Activated naive CD4-positive, alpha-beta T cell treated with anti-CD3 and anti-CD28 coated beads, Interleukin-2, amount 10 ng/mL, durations not matched to agents 7 days and 5 days (primary cell): Measurements from ENCODE around the gene MYO18A.
"Not testable (repeated sequence)": the region's sequence is repeated elsewhere in the genome, so short reads cannot be mapped to it uniquely, and the experiment has no call there.

Source experiments
- CTCF ChIA-PET: fragments of 350-600 bp; sonication (Branson Sonifier 250); formaldehyde crosslinking; loops from one replicate; lab custom pipeline; 2021; ENCODE audit warnings: antibody characterized with exemption; lab: Charles Lee
- DNase-seq: peaks from one replicate; pipeline ENCODE4 v3.0.0-alpha.2; 2020
- H3K27ac Mint-ChIP-seq: one replicate; pipeline ENCODE4 v1.8.0; 2021; ENCODE audit warnings: mild to moderate bottlenecking, moderate library complexity, mixed read lengths
- H3K27me3 Mint-ChIP-seq: one replicate; pipeline ENCODE4 v1.8.0; 2021; ENCODE audit warnings: mild to moderate bottlenecking, mixed read lengths
- H3K36me3 Mint-ChIP-seq: one replicate; pipeline ENCODE4 v1.8.0; 2021; ENCODE audit warnings: mixed read lengths
- H3K4me1 Mint-ChIP-seq: one replicate; pipeline ENCODE4 v1.8.0; 2021; ENCODE audit warnings: mixed read lengths
- H3K4me3 Mint-ChIP-seq: one replicate; pipeline ENCODE4 v1.8.0; 2021; ENCODE audit warnings: mild to moderate bottlenecking, moderate library complexity, mixed read lengths
- H3K9me3 Mint-ChIP-seq: one replicate; pipeline ENCODE4 v1.8.0; 2021; ENCODE audit warnings: mixed read lengths

MYO18A gene

GRCh38 chr17:29207975-29208374 is 27.8 kb upstream of the MYO18A start:
- no peaks in the 10 kb centered on the region for H3K36me3 Mint-ChIP-seq
- H3K9me3 Mint-ChIP-seq = no peaks in the 10 kb centered on the region
- peaks cover under 1% of the 10 kb centered on the region for H3K4me1 Mint-ChIP-seq
- no peak overlapping the region for H3K27ac Mint-ChIP-seq
- no peak for DNase-seq
- H3K27me3 Mint-ChIP-seq = peaks cover 19% of the 10 kb centered on the region
- no peak overlapping the region for H3K4me3 Mint-ChIP-seq
- CTCF ChIA-PET = interaction anchor here (1.5 to 4.7 kb wide), 3 partner anchors 12 to 59 kb away, joined by 4 to 26 read pairs (median 5); no protein-coding TSS in a partner anchor

DNA sequence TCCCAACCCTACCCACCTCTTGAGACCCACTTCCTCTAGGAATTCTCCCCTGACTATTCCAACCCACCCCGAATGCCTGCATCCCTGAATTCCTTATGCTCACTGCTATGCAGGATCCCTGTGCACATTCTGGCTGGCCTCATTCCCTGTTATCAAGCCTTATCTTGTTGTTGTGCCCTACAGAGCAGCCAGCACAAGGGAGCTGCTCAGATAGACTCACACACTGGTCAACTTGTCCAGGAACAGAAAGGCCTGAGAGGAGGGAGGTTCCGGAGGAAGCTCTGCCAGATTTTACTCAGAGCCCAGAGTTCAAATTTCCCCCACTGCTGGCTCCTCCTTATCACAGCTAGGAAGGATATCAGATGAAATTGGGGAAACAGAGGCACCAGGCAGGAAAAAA is 24.8 kb upstream of the MYO18A start:
- Mint-ChIP-seq H3K4me1 (no peaks in the 10 kb centered on the region), H3K36me3 (no peaks in the 10 kb centered on the region), H3K27ac (no peak overlapping the region), H3K27me3 (peaks cover 25% of the 10 kb centered on the region), H3K4me3 (no peak overlapping the region), H3K9me3 (no peaks in the 10 kb centered on the region)
- CTCF ChIA-PET = interaction anchor here (0.5 to 0.9 kb wide), 2 partner anchors 46 to 81 kb away, joined by 3 to 4 read pairs; no protein-coding TSS in a partner anchor
- no peak for DNase-seq

DNA sequence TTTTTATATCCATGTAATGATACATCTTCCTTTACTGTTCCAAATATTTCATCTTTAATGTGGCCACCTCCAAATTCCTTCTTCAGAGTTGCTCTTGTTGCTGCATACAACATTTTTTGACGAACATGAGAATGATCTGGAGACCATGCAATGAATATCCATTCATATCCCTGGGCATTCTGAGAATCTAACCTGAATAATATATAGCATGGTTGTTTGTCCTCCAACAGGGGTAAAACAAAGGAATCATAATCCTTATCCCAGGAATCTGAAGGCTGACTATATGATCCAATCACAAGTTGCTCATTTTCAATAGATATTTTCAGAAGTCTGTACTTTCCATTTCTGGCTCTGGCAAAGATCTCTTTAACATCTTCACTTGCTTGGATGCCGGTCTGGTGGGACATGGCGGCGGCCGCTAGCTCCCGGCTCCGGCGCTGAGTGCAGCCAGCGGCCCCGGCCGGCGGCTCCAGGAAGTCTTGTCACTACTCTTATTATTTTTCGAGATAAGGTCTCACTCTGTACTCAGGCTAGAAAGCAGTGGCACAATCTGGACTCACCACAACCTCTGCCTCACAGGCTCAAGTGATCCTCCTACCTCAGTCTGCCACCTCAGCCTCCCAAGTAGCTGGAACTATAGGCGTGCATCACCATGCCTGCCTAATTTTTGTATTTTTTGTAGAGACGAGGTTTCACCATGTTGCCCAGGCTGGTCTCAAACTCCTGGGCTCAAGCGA is 24.0 kb upstream of the MYO18A start:
- H3K27me3 Mint-ChIP-seq = peaks cover 25% of the 10 kb centered on the region

DNA sequence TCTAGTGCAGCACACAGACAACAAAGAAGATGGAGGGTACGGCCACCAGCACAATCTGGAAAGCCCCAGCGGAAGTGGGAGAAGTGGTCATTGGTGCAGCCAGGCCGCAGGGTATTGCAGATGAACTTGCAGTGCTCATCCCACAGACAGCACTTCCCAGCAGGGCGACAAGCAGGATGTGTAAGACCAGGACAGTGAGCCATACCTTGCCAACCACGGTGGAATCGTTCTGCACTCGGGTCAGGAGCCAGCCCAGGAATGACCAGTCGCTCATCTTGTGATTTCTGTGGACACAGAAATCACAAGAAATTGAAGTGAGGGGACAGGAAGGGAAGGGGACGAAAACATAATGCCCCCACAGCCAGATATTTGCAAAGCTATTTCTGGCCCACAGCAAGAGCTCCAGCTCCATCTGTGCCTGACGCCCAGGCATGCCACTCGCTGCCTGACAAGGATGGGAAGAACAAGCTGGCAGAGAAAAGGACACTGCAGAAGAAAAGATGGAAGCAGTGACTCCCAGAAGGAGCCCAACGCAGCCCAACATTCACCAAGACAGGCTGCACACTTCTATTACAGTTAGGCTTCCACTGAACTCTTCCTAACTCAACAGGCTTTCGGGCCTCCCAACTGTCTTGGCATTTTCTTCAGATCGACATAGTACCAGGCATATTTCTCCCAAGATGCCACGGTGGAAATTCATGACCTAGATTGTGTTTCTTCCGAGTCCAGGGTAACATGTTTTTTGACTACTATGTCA is 17.5 kb upstream of the MYO18A start:
- no peaks in the 10 kb centered on the region for H3K36me3 Mint-ChIP-seq
- H3K4me1 Mint-ChIP-seq = peaks cover 4% of the 10 kb centered on the region
- H3K27me3 Mint-ChIP-seq = peaks cover 22% of the 10 kb centered on the region
- H3K9me3 Mint-ChIP-seq = no peaks in the 10 kb centered on the region
- no peak overlapping the region for H3K4me3 Mint-ChIP-seq
- no peak for DNase-seq
- no peak overlapping the region for H3K27ac Mint-ChIP-seq
- CTCF ChIA-PET = interaction anchor here (1.0 to 2.5 kb wide), 3 partner anchors 17 to 45 kb away, joined by 3 to 9 read pairs (median 3); partner anchors contain the start of gene MYO18A

More for the DNA sequence above, 24.0 kb upstream of the MYO18A start:
- CTCF ChIA-PET = interaction anchor here (1.2 kb wide), 1 partner anchor 15 kb away, joined by 3 read pairs; no protein-coding TSS in a partner anchor
- not testable (repeated sequence) for H3K4me1 Mint-ChIP-seq, H3K36me3 Mint-ChIP-seq, H3K27ac Mint-ChIP-seq, H3K9me3 Mint-ChIP-seq, H3K4me3 Mint-ChIP-seq, DNase-seq

DNA sequence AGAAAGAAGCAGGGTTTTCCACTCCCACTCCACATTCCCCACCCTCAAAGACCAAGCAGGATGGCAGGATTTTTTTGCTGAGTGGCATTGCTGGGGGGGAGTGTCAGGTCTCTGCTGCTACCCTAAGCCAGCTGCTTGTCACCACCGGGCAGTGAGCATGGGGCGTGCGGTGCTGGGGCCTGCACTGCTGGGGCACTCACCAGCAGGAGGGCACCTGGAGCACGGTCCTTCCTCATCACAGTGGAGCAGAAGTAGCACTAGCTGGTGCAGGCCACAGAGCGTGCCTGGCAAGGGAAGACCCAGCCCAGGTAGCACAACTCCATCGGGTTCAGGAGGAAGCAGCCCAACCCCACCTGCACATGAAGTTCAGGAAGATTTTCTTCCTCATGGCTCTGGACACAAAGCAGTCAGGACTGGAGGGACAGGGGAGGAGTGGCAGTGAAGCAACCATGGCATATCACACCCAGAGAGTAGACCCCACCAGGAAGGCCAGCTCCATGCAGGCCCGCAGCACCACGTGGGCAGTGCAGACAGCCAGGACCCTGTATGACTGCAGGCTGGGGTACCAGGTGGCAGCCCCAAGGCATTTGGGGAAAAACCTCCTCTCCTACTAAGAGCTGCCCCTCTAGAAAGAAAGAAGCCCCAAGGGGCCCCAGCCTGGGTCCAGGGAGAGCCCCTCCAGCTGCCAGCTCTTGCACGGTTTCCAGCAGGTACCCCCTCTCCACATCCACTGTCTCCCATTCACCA is 16.7 kb upstream of the MYO18A start:
- Mint-ChIP-seq H3K4me3 (no peak overlapping the region), H3K36me3 (no peaks in the 10 kb centered on the region), H3K9me3 (no peaks in the 10 kb centered on the region), H3K27me3 (peaks cover 28% of the 10 kb centered on the region), H3K27ac (no peak overlapping the region), H3K4me1 (peaks cover 4% of the 10 kb centered on the region)
- no peak for DNase-seq
- CTCF ChIA-PET = interaction anchor here (1.1 to 2.5 kb wide), 2 partner anchors 17 to 46 kb away, joined by 3 to 9 read pairs; partner anchors contain the start of gene MYO18A

GRCh38 chr17:29195465-29196081 is 15.4 kb upstream of the MYO18A start:
- Mint-ChIP-seq H3K36me3 (no peaks in the 10 kb centered on the region), H3K27ac (no peak overlapping the region), H3K27me3 (peaks cover 34% of the 10 kb centered on the region), H3K4me3 (no peak overlapping the region), H3K4me1 (peaks cover 4% of the 10 kb centered on the region), H3K9me3 (no peaks in the 10 kb centered on the region)
- CTCF ChIA-PET = interaction anchor here (2.2 to 2.5 kb wide), 2 partner anchors 15 to 24 kb away, joined by 7 to 9 read pairs; partner anchors contain the start of gene MYO18A
- DNase-seq = no peak

DNA sequence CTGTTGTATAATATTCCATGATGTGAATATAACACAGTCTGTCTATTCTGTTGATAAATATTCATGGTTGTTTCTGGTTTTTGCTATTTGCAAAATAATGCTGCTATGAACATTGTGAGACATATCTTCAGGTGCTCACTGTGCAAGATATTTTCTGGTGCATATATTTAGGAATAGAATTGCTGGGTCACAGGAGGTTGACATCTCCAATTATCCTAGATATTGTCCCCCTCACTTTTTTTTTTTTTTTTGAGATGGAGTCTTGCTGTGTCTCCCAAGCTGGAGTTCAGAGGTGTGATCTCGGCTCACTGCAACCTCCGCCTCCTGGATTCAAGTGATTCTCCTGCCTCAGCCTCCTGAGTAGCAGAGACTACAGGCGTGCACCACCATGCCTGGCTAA is 14.5 kb upstream of the MYO18A start:
- Mint-ChIP-seq H3K27me3 (peaks cover 41% of the 10 kb centered on the region), H3K4me1 (peaks cover 4% of the 10 kb centered on the region)

DNA sequence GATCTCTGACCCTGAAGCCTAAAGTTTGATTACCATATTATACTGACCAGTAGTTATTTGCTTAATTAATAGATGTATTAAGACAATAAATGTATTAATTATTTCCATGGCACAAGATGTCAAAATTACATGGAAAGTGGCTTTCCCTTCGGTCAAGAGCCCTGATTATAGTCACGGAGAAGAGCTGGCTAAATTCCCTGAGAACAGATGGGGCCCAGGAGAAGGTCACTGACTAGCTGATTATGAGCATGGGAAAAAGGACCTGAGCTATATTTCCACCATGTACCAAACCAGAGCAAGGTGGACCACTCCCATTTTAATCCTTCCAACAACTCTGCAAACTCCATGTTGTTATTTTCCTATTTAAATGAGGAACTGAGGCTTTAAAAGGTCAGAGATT is 12.9 kb upstream of the MYO18A start:
- Mint-ChIP-seq H3K9me3 (no peaks in the 10 kb centered on the region), H3K27ac (no peak overlapping the region), H3K4me1 (peaks cover 4% of the 10 kb centered on the region), H3K27me3 (peaks cover 42% of the 10 kb centered on the region), H3K36me3 (no peaks in the 10 kb centered on the region), H3K4me3 (no peak overlapping the region)
- CTCF ChIA-PET = interaction anchor here (0.7 to 2.5 kb wide), 5 partner anchors 9 to 98 kb away, joined by 4 to 9 read pairs (median 4); partner anchors contain the start of gene MYO18A
- no peak for DNase-seq

More for the DNA sequence above, 14.5 kb upstream of the MYO18A start:
- Mint-ChIP-seq H3K9me3 (no peaks in the 10 kb centered on the region), H3K27ac (no peak overlapping the region), H3K4me3 (no peak overlapping the region), H3K36me3 (no peaks in the 10 kb centered on the region)
- no peak for DNase-seq
- CTCF ChIA-PET = interaction anchor here (2.2 kb wide), 1 partner anchor 25 kb away, joined by 7 read pairs; no protein-coding TSS in a partner anchor

- Mint-ChIP-seq H3K9me3 (no peaks in the 10 kb centered on the region), H3K4me1 (peaks cover 4% of the 10 kb centered on the region), H3K36me3 (no peaks in the 10 kb centered on the region), H3K4me3 (no peak overlapping the region), H3K27me3 (peaks cover 36% of the 10 kb centered on the region), H3K27ac (no peak overlapping the region)
- CTCF ChIA-PET = interaction anchor here (0.8 to 1.2 kb wide), 2 partner anchors 9 to 42 kb away, joined by 3 to 4 read pairs; no protein-coding TSS in a partner anchor
- DNase-seq = no peak
Observed at GRCh38 chr17:29190592-29191207, 10.5 kb upstream of the MYO18A start.

- no peaks in the 10 kb centered on the region for H3K4me1 Mint-ChIP-seq
- no peaks in the 10 kb centered on the region for H3K9me3 Mint-ChIP-seq
- H3K27me3 Mint-ChIP-seq = peaks cover 35% of the 10 kb centered on the region
- DNase-seq = no peak
- CTCF ChIA-PET = interaction anchor here (1.2 kb wide), 1 partner anchor 41 kb away, joined by 3 read pairs; no protein-coding TSS in a partner anchor
- no peak overlapping the region for H3K4me3 Mint-ChIP-seq
- H3K36me3 Mint-ChIP-seq = no peaks in the 10 kb centered on the region
- H3K27ac Mint-ChIP-seq = no peak overlapping the region
Observed at GRCh38 chr17:29190039-29190438, 9.8 kb upstream of the MYO18A start.

- H3K4me3 Mint-ChIP-seq = no peak overlapping the region
- CTCF ChIA-PET = interaction anchor here (1.2 kb wide), 1 partner anchor 41 kb away, joined by 3 read pairs; no protein-coding TSS in a partner anchor
- no peaks in the 10 kb centered on the region for H3K4me1 Mint-ChIP-seq
- DNase-seq = no peak
- no peaks in the 10 kb centered on the region for H3K9me3 Mint-ChIP-seq
- H3K36me3 Mint-ChIP-seq = no peaks in the 10 kb centered on the region
- H3K27me3 Mint-ChIP-seq = peaks cover 35% of the 10 kb centered on the region
- no peak overlapping the region for H3K27ac Mint-ChIP-seq
Observed at GRCh38 chr17:29189355-29189754, 9.2 kb upstream of the MYO18A start.

DNA sequence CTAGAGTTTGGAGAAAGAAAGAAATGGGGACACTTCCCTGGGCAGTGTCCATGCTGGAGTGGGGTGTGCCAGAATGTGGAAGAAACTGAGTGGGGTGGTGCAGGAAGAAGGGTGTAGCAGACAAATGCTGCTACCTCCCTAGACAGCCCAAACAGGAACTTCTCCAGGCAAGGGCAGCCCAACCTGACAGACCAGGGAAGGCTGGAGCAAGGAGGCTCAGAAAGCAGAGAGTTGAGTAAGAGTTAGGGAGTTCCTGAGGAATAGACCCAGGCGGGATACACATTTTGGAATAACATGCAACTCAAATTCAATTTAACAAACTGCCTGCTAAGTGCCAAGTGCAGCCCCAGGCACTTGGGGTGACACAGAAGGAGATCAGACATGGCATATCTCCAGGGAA is 1.0 kb upstream of the MYO18A start:
- H3K9me3 Mint-ChIP-seq = no peaks in the 10 kb centered on the region
- DNase-seq = no peak
- H3K36me3 Mint-ChIP-seq = no peaks in the 10 kb centered on the region
- peaks cover 32% of the 10 kb centered on the region for H3K27me3 Mint-ChIP-seq
- H3K27ac Mint-ChIP-seq = no peak overlapping the region
- no peak overlapping the region for H3K4me3 Mint-ChIP-seq
- CTCF ChIA-PET = interaction anchor here (1.4 to 5.1 kb wide), 7 partner anchors 10 to 454 kb away, joined by 4 to 84 read pairs (median 6); no protein-coding TSS in a partner anchor
- peaks cover 28% of the 10 kb centered on the region for H3K4me1 Mint-ChIP-seq

DNA sequence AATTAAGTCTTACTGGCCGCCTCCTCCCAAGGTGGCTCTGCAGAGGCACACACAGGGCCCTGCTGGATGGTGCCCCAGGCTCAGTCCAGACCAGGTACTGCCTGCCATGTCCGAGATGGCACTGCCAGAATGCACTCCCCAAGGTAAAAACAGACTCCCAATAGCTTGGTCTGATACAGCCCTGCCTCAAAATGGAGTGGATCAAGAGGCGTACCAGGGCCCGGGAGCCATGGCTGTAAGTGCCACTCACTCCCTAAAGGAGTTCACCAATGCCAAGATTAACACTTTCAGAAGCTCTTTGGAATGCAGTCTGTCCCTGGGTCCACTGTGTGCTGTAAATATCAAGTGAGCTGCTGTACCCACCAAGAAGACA is 576 bp upstream of the MYO18A start:
- DNase-seq = no peak
- CTCF ChIA-PET = interaction anchor here (0.7 to 5.1 kb wide), 16 partner anchors 13 to 453 kb away, joined by 3 to 84 read pairs (median 6); no protein-coding TSS in a partner anchor
- Mint-ChIP-seq H3K36me3 (no peaks in the 10 kb centered on the region), H3K27me3 (peaks cover 32% of the 10 kb centered on the region), H3K9me3 (no peaks in the 10 kb centered on the region), H3K4me1 (peaks cover 33% of the 10 kb centered on the region), H3K27ac (no peak overlapping the region), H3K4me3 (peak overlapping the region; percentile 55)
